Fibroblast of the conjunctiva (primary cell): ENCODE measurements around the gene ARHGAP35.
"Not testable (repeated sequence)": the region's sequence is repeated elsewhere in the genome, so short reads cannot be mapped to it uniquely, and the experiment has no call there.

Experiments used
- DNase-seq: peaks from one replicate; pipeline ENCODE4 v3.0.0-alpha.2; 2010; ENCODE audit warnings: low read depth

The ARHGAP35 gene

GRCh38 chr19:46860846-46861690 is at the start of gene ARHGAP35:
Gene ARHGAP35 (plus strand): TSS chr19:46860997. CDS start chr19:46918676, 57,679 bp downstream.
- no peak for DNase-seq

- no peak for DNase-seq
Observed at GRCh38 chr19:46812977-46813838, 47.6 kb upstream of the ARHGAP35 start.

GRCh38 chr19:46813839-46814358 is 46.9 kb upstream of the ARHGAP35 start:
- DNase-seq = peak; percentile 46

GRCh38 chr19:46815833-46816627 is 44.8 kb upstream of the ARHGAP35 start:
- no peak for DNase-seq

- DNase-seq = no peak
Observed at GRCh38 chr19:46818812-46819211, 42.0 kb upstream of the ARHGAP35 start.

- DNase-seq = no peak
Observed at GRCh38 chr19:46821512-46822409, 39.0 kb upstream of the ARHGAP35 start.

GRCh38 chr19:46822410-46822787 is 38.4 kb upstream of the ARHGAP35 start:
- DNase-seq = not testable (repeated sequence)

GRCh38 chr19:46823049-46823448 is 37.7 kb upstream of the ARHGAP35 start:
- DNase-seq = no peak

GRCh38 chr19:46824890-46825730 is 35.7 kb upstream of the ARHGAP35 start:
- DNase-seq = no peak

GRCh38 chr19:46825731-46826055 is 35.1 kb upstream of the ARHGAP35 start:
- no peak for DNase-seq

- DNase-seq = no peak
Observed at GRCh38 chr19:46828484-46828883, 32.3 kb upstream of the ARHGAP35 start.

- DNase-seq = no peak
Observed at GRCh38 chr19:46830864-46831263, 29.9 kb upstream of the ARHGAP35 start.

GRCh38 chr19:46834121-46834520 is 26.7 kb upstream of the ARHGAP35 start:
- no peak for DNase-seq

GRCh38 chr19:46834984-46835383 is 25.8 kb upstream of the ARHGAP35 start:
- DNase-seq = no peak

GRCh38 chr19:46838160-46838559 is 22.6 kb upstream of the ARHGAP35 start:
- no peak for DNase-seq

- no peak for DNase-seq
Observed at GRCh38 chr19:46839752-46840497, 20.9 kb upstream of the ARHGAP35 start.

GRCh38 chr19:46840498-46840942 is 20.3 kb upstream of the ARHGAP35 start:
- DNase-seq = no peak

- no peak for DNase-seq
Observed at GRCh38 chr19:46841458-46842083, 19.2 kb upstream of the ARHGAP35 start.

GRCh38 chr19:46842791-46843190 is 18.0 kb upstream of the ARHGAP35 start:
- no peak for DNase-seq
